Right forelimb (tissue), 1 donor: Measurements from ENCODE around the gene ZC3H12C.

Experiments
- DNase-seq: peaks from one replicate; pipeline ENCODE4 v3.0.0-alpha.2; 2018

The ZC3H12C gene

GRCh38 chr11:110077831-110078325, 15.3 kb upstream of the ZC3H12C start:
- no peak for DNase-seq

- DNase-seq = no peak
These were observed 14.2 kb upstream of the ZC3H12C start for GRCh38 chr11:110078923-110079544.

- DNase-seq = no peak
These were observed 13.5 kb upstream of the ZC3H12C start for GRCh38 chr11:110079726-110080125.

GRCh38 chr11:110081462-110082376, 11.5 kb upstream of the ZC3H12C start:
- no peak for DNase-seq

- no peak for DNase-seq
These were observed 10.3 kb upstream of the ZC3H12C start for GRCh38 chr11:110082899-110083298.

- DNase-seq = no peak
These were observed 7.8 kb upstream of the ZC3H12C start for GRCh38 chr11:110085255-110085838.

GRCh38 chr11:110086892-110087309, 6.3 kb upstream of the ZC3H12C start:
- DNase-seq = no peak

- no peak for DNase-seq
These were observed 5.2 kb upstream of the ZC3H12C start for GRCh38 chr11:110087812-110088534.

- no peak for DNase-seq
These were observed 4.5 kb upstream of the ZC3H12C start for GRCh38 chr11:110088535-110089344.

GRCh38 chr11:110089617-110090282, 3.4 kb upstream of the ZC3H12C start:
- DNase-seq = no peak

- DNase-seq = no peak
These were observed 2.6 kb upstream of the ZC3H12C start for GRCh38 chr11:110090466-110091026.

GRCh38 chr11:110092111-110092514, 1.1 kb upstream of the ZC3H12C start:
- DNase-seq = no peak

GRCh38 chr11:110093407-110094297, 460 bp downstream of the ZC3H12C start:
- DNase-seq = peak; percentile 79

GRCh38 chr11:110094298-110095285, 1.4 kb downstream of the ZC3H12C start:
- no peak for DNase-seq

GRCh38 chr11:110095554-110095953, 2.4 kb downstream of the ZC3H12C start:
- DNase-seq = no peak

- DNase-seq = no peak
These were observed 3.3 kb downstream of the ZC3H12C start for GRCh38 chr11:110096496-110096895.

- DNase-seq = no peak
These were observed 4.3 kb downstream of the ZC3H12C start for GRCh38 chr11:110097459-110098012.

GRCh38 chr11:110098645-110099044, 5.5 kb downstream of the ZC3H12C start:
- no peak for DNase-seq
